Measurements from ENCODE around the gene KLHDC4.

DNA sequence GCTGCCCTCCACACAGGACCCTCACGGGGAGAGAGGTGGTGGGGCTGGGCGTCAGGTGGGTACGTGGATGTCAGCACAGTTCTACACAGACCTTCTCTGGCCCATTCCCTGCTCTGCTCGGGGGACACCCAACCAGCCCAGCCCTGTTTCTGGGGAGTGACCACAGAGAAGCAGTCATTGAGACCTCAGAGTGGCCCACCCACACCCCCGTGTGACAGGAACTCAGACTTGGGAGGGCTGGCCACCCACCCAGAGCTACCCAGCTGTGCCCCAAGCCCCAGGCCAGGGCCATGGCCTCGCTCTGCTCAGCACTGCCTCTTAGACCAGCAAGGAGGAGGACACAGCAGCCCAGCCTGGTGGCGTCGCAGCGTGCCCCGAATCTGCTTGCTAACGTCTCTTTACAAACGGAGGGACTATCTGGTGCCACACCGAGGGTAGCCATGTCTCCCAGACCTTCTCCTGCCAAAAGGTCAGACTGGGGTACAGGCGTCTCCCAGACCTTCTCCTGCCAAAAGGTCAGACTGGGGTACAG is 77.7 kb downstream of the KLHDC4 start:
- TF ChIP-seq, protein P1, sequence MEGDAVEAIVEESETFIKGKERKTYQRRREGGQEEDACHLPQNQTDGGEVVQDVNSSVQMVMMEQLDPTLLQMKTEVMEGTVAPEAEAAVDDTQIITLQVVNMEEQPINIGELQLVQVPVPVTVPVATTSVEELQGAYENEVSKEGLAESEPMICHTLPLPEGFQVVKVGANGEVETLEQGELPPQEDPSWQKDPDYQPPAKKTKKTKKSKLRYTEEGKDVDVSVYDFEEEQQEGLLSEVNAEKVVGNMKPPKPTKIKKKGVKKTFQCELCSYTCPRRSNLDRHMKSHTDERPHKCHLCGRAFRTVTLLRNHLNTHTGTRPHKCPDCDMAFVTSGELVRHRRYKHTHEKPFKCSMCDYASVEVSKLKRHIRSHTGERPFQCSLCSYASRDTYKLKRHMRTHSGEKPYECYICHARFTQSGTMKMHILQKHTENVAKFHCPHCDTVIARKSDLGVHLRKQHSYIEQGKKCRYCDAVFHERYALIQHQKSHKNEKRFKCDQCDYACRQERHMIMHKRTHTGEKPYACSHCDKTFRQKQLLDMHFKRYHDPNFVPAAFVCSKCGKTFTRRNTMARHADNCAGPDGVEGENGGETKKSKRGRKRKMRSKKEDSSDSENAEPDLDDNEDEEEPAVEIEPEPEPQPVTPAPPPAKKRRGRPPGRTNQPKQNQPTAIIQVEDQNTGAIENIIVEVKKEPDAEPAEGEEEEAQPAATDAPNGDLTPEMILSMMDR (conservative IDR thresholded peaks at IDR 0.05; ENCODE audit: low read length), result no peak
- TF ChIP-seq EZH2phosphoT487 (IDR thresholded peaks at IDR 0.05; ENCODE audit: borderline replicate concordance, low read depth, low read length), result no peak

Data from OCI-LY7 (cell line).